Mesenchymal stem cell (in vitro differentiated cells and primary cell): Measurements from ENCODE around the gene PRPF18.

Experiments used
- DNase-seq: peaks from one replicate; pipeline ENCODE4 v3.0.0-alpha.2; 2013
- H2AFZ ChIP-seq: one replicate; pipeline ENCODE4 v1.6.1; 2013; ENCODE audit warnings: low read depth, mild to moderate bottlenecking, control low read depth, inconsistent platforms, low read length, moderate library complexity
- H2AK5ac ChIP-seq: 2 replicates; pipeline ENCODE4 v1.6.1; 2013; ENCODE audit warnings: low read length, moderate library complexity, mild to moderate bottlenecking, inconsistent platforms; ENCODE audit not compliant: severe bottlenecking
- H2BK120ac ChIP-seq: one replicate; pipeline ENCODE4 v1.6.1; 2013; ENCODE audit warnings: low read depth, mild to moderate bottlenecking, inconsistent platforms, low read length, moderate library complexity
- H2BK12ac ChIP-seq, 2 experiments: one replicate each; pipeline ENCODE4 v1.6.1; 2013; ENCODE audit warnings: inconsistent platforms in 2 of 2, low read length in 2 of 2, mild to moderate bottlenecking in 2 of 2, moderate library complexity in 2 of 2, control low read depth in 1 of 2
- H2BK15ac ChIP-seq: one replicate; pipeline ENCODE4 v1.6.1; 2013; ENCODE audit warnings: mild to moderate bottlenecking, low read depth, inconsistent platforms; ENCODE audit not compliant: poor library complexity, severe bottlenecking
- H2BK5ac ChIP-seq: 2 replicates; pipeline ENCODE4 v1.6.1; 2013; ENCODE audit warnings: low read depth, mild to moderate bottlenecking, low read length, control low read depth, inconsistent platforms; ENCODE audit not compliant: poor library complexity, severe bottlenecking
- H3K14ac ChIP-seq, 2 experiments: one replicate each; pipeline ENCODE4 v1.6.1; 2013; ENCODE audit warnings: inconsistent platforms in 2 of 2, low read length in 2 of 2, control low read depth in 1 of 2, mild to moderate bottlenecking in 1 of 2, moderate library complexity in 1 of 2
- H3K18ac ChIP-seq, 2 experiments: one replicate each; pipeline ENCODE4 v1.6.1; 2013; ENCODE audit warnings: inconsistent platforms in 2 of 2, low read length in 2 of 2, control low read depth in 1 of 2, low read depth in 1 of 2, mild to moderate bottlenecking in 1 of 2
- H3K23ac ChIP-seq, 2 experiments: one replicate each; pipeline ENCODE4 v1.6.1; 2013; ENCODE audit warnings: inconsistent platforms in 2 of 2, low read length in 2 of 2, mild to moderate bottlenecking in 2 of 2, moderate library complexity in 2 of 2, control low read depth in 1 of 2
- H3K27ac ChIP-seq: 2 replicates; pipeline ENCODE4 v1.5.1; 2013; ENCODE audit warnings: mild to moderate bottlenecking, moderate library complexity, low read length, control low read depth, inconsistent platforms; ENCODE audit not compliant: poor library complexity, severe bottlenecking
- H3K27me3 ChIP-seq, 2 experiments: 2 replicates each; pipeline versions ENCODE4 v1.6.1 to v1.7.0; 2013; ENCODE audit warnings: low read length in 2 of 2, mild to moderate bottlenecking in 2 of 2, moderate library complexity in 2 of 2, control low read depth in 1 of 2, inconsistent platforms in 1 of 2; ENCODE audit not compliant: control insufficient read depth in 1 of 2, insufficient read depth in 1 of 2
- H3K36me3 ChIP-seq, 2 experiments: 2 replicates each; pipeline versions ENCODE4 v1.6.1 to v1.7.0; 2013; ENCODE audit warnings: low read length in 2 of 2, control low read depth in 1 of 2, inconsistent platforms in 1 of 2, low read depth in 1 of 2, mild to moderate bottlenecking in 1 of 2; ENCODE audit not compliant: insufficient read depth in 2 of 2, control insufficient read depth in 1 of 2
- H3K4ac ChIP-seq, 2 experiments: one replicate each; pipeline ENCODE4 v1.6.1; 2013; ENCODE audit warnings: inconsistent platforms in 2 of 2, low read length in 2 of 2, mild to moderate bottlenecking in 2 of 2, moderate library complexity in 2 of 2, control low read depth in 1 of 2, low read depth in 1 of 2
- H3K4me1 ChIP-seq: 2 replicates; pipeline ENCODE4 v1.6.1; 2013; ENCODE audit warnings: low read depth, low read length, control low read depth; ENCODE audit not compliant: control insufficient read depth, insufficient read depth
- H3K4me2 ChIP-seq: 2 replicates; pipeline ENCODE4 v1.6.1; 2013; ENCODE audit warnings: low read length, mild to moderate bottlenecking, inconsistent platforms; ENCODE audit not compliant: poor library complexity, severe bottlenecking
- H3K4me3 ChIP-seq, 2 experiments: 2 replicates each; pipeline versions ENCODE4 v1.5.1 to v1.7.0; 2013; ENCODE audit warnings: low read length in 2 of 2, mild to moderate bottlenecking in 2 of 2, control low read depth in 1 of 2, low read depth in 1 of 2; ENCODE audit not compliant: insufficient read depth in 1 of 2
- H3K79me1 ChIP-seq: replicated peaks from 2 replicates; pipeline ENCODE4 v1.6.1; 2013; ENCODE audit warnings: mild to moderate bottlenecking, control low read depth, low read length, inconsistent platforms; ENCODE audit not compliant: poor library complexity, severe bottlenecking
- H3K9ac ChIP-seq: 2 replicates; pipeline ENCODE4 v1.7.0; 2013; ENCODE audit warnings: mild to moderate bottlenecking, low read length, moderate library complexity
- H3K9me3 ChIP-seq: 2 replicates; pipeline ENCODE4 v1.7.0; 2013; ENCODE audit warnings: mild to moderate bottlenecking, low read length; ENCODE audit not compliant: control insufficient read depth
- H4K8ac ChIP-seq: one replicate; pipeline ENCODE4 v1.6.1; 2013; ENCODE audit warnings: inconsistent platforms, mild to moderate bottlenecking, low read length, moderate library complexity
- H4K91ac ChIP-seq: one replicate; pipeline ENCODE4 v1.6.1; 2013; ENCODE audit warnings: mild to moderate bottlenecking, low read length, inconsistent platforms
- WGBS: methylation state at CpG from one replicate; pipeline ENCODE4 v1.1.7; 2013; ENCODE audit warnings: mixed read lengths; 5-methylcytosine and 5-hydroxymethylcytosine counted together

The PRPF18 gene

GRCh38 chr10:13656337-13657100 lies 69.8 kb downstream of the PRPF18 start:
- no peak overlapping the region for H3K9ac ChIP-seq
- H4K8ac ChIP-seq = no peak overlapping the region
- peak overlapping the region in 1 of 2 experiments; percentile 45 for H3K14ac ChIP-seq
- no peak overlapping the region for H3K18ac ChIP-seq
- 98% methylated on average over 67 of the region's 68 CpGs for WGBS
- H3K23ac ChIP-seq = no peak overlapping the region
- H2BK15ac ChIP-seq = no peak overlapping the region
- peaks cover 37% of the 10 kb centered on the region for H3K79me1 ChIP-seq
- no peak overlapping the region for H3K4ac ChIP-seq
- no peak overlapping the region for H3K4me2 ChIP-seq
- no peaks in the 10 kb centered on the region for H3K9me3 ChIP-seq
- H3K4me3 ChIP-seq = no peak overlapping the region
- H2BK120ac ChIP-seq = no peak overlapping the region
- H2BK12ac ChIP-seq = no peak overlapping the region
- peaks cover 21% of the 10 kb centered on the region for H3K4me1 ChIP-seq
- H3K36me3 ChIP-seq = peaks cover 73 to 86% of the 10 kb centered on the region in 2 experiments
- no peak overlapping the region for H2AK5ac ChIP-seq
- H2AFZ ChIP-seq = no peak overlapping the region
- H4K91ac ChIP-seq = no peak overlapping the region
- DNase-seq = no peak
- H2BK5ac ChIP-seq = no peak overlapping the region
- no peaks in the 10 kb centered on the region for H3K27me3 ChIP-seq
- no peak overlapping the region for H3K27ac ChIP-seq

GRCh38 chr10:13657101-13657680 lies 70.4 kb downstream of the PRPF18 start:
- no peak overlapping the region for H2BK120ac ChIP-seq
- 99% methylated on average over 49 of the region's 49 CpGs for WGBS
- no peak overlapping the region for H4K8ac ChIP-seq
- H3K4me2 ChIP-seq = no peak overlapping the region
- peaks cover 37% of the 10 kb centered on the region for H3K79me1 ChIP-seq
- peaks cover 24% of the 10 kb centered on the region for H3K4me1 ChIP-seq
- no peak overlapping the region for H3K14ac ChIP-seq
- no peak overlapping the region for H3K4ac ChIP-seq
- H3K27ac ChIP-seq = no peak overlapping the region
- H2AK5ac ChIP-seq = no peak overlapping the region
- no peak overlapping the region for H3K9ac ChIP-seq
- H3K36me3 ChIP-seq = peaks cover 78 to 86% of the 10 kb centered on the region in 2 experiments
- no peak overlapping the region for H4K91ac ChIP-seq
- H3K4me3 ChIP-seq = peak overlapping the region in 1 of 2 experiments; percentile 27
- H2AFZ ChIP-seq = no peak overlapping the region
- DNase-seq = no peak
- no peaks in the 10 kb centered on the region for H3K9me3 ChIP-seq
- H2BK5ac ChIP-seq = no peak overlapping the region
- no peak overlapping the region for H2BK12ac ChIP-seq
- H2BK15ac ChIP-seq = no peak overlapping the region
- H3K23ac ChIP-seq = no peak overlapping the region
- no peaks in the 10 kb centered on the region for H3K27me3 ChIP-seq
- H3K18ac ChIP-seq = no peak overlapping the region

DNA sequence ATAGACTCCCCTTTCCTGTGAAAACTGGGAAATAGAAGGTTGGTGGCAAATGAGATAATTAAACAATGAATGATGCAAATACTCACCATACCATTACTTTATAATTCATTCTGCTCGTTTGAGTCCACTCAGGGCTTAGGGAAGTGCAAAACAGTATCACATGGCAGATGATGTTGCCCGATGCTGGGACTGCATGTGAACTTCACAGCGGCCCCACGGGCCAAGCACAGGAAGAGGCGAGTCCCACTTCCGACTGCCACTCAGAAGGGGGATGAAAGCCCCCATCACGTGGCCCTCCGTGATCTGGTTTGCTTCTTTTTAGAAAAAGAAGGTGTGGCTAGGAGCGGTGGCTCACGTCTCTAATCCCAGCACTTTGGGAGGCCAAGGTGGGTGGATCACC lies 71.5 kb downstream of the PRPF18 start:
- Histone ChIP-seq H3K18ac (no peak overlapping the region), H3K79me1 (peaks cover 33% of the 10 kb centered on the region), H4K8ac (no peak overlapping the region), H3K14ac (no peak overlapping the region), H2BK12ac (no peak overlapping the region), H3K4me1 (peaks cover 19% of the 10 kb centered on the region), H3K4me3 (no peak overlapping the region), H2AFZ (no peak overlapping the region), H3K36me3 (peaks cover 74 to 85% of the 10 kb centered on the region in 2 experiments), H3K9ac (no peak overlapping the region), H3K4me2 (no peak overlapping the region), H3K27me3 (no peaks in the 10 kb centered on the region), H2BK5ac (no peak overlapping the region), H3K23ac (no peak overlapping the region), H2AK5ac (no peak overlapping the region), H3K27ac (no peak overlapping the region), H3K4ac (no peak overlapping the region), H2BK15ac (no peak overlapping the region), H2BK120ac (no peak overlapping the region), H4K91ac (no peak overlapping the region), H3K9me3 (no peaks in the 10 kb centered on the region)
- 95% methylated on average over 9 of the region's 10 CpGs for whole genome bisulfite sequencing
- no peak for DNase-seq

GRCh38 chr10:13658871-13659685 lies 72.3 kb downstream of the PRPF18 start:
- no peak overlapping the region for H4K91ac ChIP-seq
- H3K18ac ChIP-seq = no peak overlapping the region
- peaks cover 71 to 85% of the 10 kb centered on the region in 2 experiments for H3K36me3 ChIP-seq
- peak overlapping the region; percentile 4 for H3K27ac ChIP-seq
- peak overlapping the region; percentile 49 for H3K9ac ChIP-seq
- no peak overlapping the region for H2BK12ac ChIP-seq
- no peak overlapping the region for H2BK15ac ChIP-seq
- H2AK5ac ChIP-seq = no peak overlapping the region
- no peak overlapping the region for H4K8ac ChIP-seq
- no peak overlapping the region for H2BK120ac ChIP-seq
- no peak overlapping the region for H2BK5ac ChIP-seq
- H3K23ac ChIP-seq = no peak overlapping the region
- no peaks in the 10 kb centered on the region for H3K27me3 ChIP-seq
- H3K79me1 ChIP-seq = peaks cover 28% of the 10 kb centered on the region
- no peaks in the 10 kb centered on the region for H3K9me3 ChIP-seq
- H3K4me1 ChIP-seq = peaks cover 20% of the 10 kb centered on the region
- H3K4me3 ChIP-seq = no peak overlapping the region
- H3K4me2 ChIP-seq = no peak overlapping the region
- no peak overlapping the region for H2AFZ ChIP-seq
- no peak for DNase-seq
- H3K4ac ChIP-seq = no peak overlapping the region
- 96% methylated on average over 21 of the region's 21 CpGs for WGBS
- no peak overlapping the region for H3K14ac ChIP-seq
